Suprapubic skin (tissue), 4 donors: ENCODE measurements around the gene HECTD2. TPM values are rescaled to one million over a fixed set of nuclear protein-coding genes. Genes with fewer than 3 reads are reported as not detected.
"Not testable (repeated sequence)": the region's sequence is repeated elsewhere in the genome, so short reads cannot be mapped to it uniquely, and the experiment has no call there.

ENCODE experiments used
- DNase-seq, 2 donors: peaks; one replicate each; pipeline ENCODE4 v3.0.0-alpha.2; 2019; ENCODE audit warnings: low spot score in 2 of 2
- H3K27ac ChIP-seq: fragments of 200-600 bp; sonication (generic); one replicate; pipeline ENCODE4 v1.5.1; 2019
- H3K27me3 ChIP-seq: fragments of 200-600 bp; sonication (generic); one replicate; pipeline ENCODE4 v1.5.1; 2019
- H3K36me3 ChIP-seq: fragments of 200-600 bp; sonication (generic); one replicate; pipeline ENCODE4 v1.5.1; 2019
- H3K4me1 ChIP-seq: fragments of 200-600 bp; sonication (generic); one replicate; pipeline ENCODE4 v1.5.1; 2019
- H3K4me3 ChIP-seq: fragments of 200-600 bp; sonication (generic); one replicate; pipeline ENCODE4 v1.5.1; 2019; ENCODE audit warnings: mild to moderate bottlenecking
- H3K9me3 ChIP-seq: fragments of 200-600 bp; sonication (generic); one replicate; pipeline ENCODE4 v1.5.1; 2019
- EP300 ChIP-seq: sonication (generic); formaldehyde crosslinking; IDR thresholded peaks from one replicate; pipeline ENCODE4 v1.6.1; 2017; ENCODE audit warnings: antibody characterized with exemption
- POLR2A ChIP-seq, 2 donors: fragments of 450-650 bp; IDR thresholded peaks; one replicate each; pipeline ENCODE4 v1.6.1; 2017; ENCODE audit warnings: antibody characterized with exemption in 2 of 2, mild to moderate bottlenecking in 2 of 2, moderate library complexity in 2 of 2
- POLR2AphosphoS5 ChIP-seq, 3 donors: sonication (generic); formaldehyde crosslinking; IDR thresholded peaks; one replicate each; pipeline ENCODE4 v1.6.1; 2017; ENCODE audit warnings: antibody characterized with exemption in 3 of 3
- WGBS: methylation state at CpG from one replicate; pipeline ENCODE4 v1.1.5; 2018; 5-methylcytosine and 5-hydroxymethylcytosine counted together
- total RNA-seq, 4 donors: library from RNA; depleted of rRNA; stranded (reverse); fragments of >200 nt; gene quantifications; one replicate each; pipeline ENCODE4 v1.1.0, GENCODE V29; 2016
- TF ChIP-seq, protein P1 (sequence below), 2 donors: fragments of 200-600 bp in 1 of 2; fragments of 450-650 bp in 1 of 2; sonication (generic) in 1 of 2; IDR thresholded peaks; one replicate each; pipeline ENCODE4 v1.5.1; 2016 to 2019; ENCODE audit warnings: antibody characterized with exemption in 2 of 2, mild to moderate bottlenecking in 1 of 2, moderate library complexity in 1 of 2

HECTD2 gene
- total RNA-seq, 4 donors from 2014 or later = 3.4 to 10.5 (median 8.6) TPM

DNA sequence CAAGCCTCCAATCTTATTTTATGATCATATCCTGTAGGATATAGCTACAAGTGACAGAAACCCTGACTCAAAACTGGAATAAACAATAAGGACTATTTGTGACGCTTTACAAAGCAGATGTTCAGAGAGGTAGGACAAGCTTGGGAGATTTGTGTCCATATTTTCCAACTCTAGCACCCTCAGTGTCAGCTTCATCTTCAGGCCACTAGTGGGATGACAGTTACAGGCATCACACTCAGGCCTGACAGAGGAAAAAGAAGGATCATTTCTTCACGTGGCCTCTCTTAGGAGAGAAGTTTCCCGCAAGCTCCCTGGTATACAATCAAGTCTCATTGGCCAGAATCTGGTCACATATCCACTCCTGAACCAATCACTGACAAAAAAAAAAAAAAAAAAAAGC, 148.3 kb downstream of the HECTD2 start:
- H3K4me1 ChIP-seq = peaks cover 26% of the 10 kb centered on the region
- 91% methylated on average over 3 of the region's 3 CpGs for WGBS
- H3K27ac ChIP-seq = no peak overlapping the region

DNA sequence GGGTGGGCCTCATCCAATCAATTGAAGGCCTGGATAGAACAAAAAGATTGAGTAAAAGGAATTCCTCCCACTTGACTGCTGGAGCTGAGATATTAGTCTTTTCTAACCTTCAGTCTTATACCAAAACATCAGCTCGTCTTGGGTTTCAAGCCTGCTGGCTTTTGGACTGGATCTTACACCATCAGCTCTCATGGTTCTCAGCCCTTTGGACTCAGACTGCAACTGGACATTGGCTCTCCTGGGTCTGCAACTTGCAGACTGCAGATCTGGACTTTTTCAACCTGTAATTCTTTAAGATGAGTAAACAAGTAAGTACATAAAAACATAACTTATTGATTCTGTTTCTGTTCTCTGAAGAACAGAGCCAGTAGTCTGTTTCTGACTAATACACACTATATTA, 149.0 kb downstream of the HECTD2 start:
- TF ChIP-seq, protein P1, sequence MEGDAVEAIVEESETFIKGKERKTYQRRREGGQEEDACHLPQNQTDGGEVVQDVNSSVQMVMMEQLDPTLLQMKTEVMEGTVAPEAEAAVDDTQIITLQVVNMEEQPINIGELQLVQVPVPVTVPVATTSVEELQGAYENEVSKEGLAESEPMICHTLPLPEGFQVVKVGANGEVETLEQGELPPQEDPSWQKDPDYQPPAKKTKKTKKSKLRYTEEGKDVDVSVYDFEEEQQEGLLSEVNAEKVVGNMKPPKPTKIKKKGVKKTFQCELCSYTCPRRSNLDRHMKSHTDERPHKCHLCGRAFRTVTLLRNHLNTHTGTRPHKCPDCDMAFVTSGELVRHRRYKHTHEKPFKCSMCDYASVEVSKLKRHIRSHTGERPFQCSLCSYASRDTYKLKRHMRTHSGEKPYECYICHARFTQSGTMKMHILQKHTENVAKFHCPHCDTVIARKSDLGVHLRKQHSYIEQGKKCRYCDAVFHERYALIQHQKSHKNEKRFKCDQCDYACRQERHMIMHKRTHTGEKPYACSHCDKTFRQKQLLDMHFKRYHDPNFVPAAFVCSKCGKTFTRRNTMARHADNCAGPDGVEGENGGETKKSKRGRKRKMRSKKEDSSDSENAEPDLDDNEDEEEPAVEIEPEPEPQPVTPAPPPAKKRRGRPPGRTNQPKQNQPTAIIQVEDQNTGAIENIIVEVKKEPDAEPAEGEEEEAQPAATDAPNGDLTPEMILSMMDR (IDR thresholded peaks at IDR 0.05) = no peak
- no peak for TF ChIP-seq POLR2AphosphoS5 (IDR thresholded peaks at IDR 0.05)
- TF ChIP-seq EP300 = no peak
- no peak for TF ChIP-seq POLR2A (IDR thresholded peaks at IDR 0.05)
- H3K4me1 ChIP-seq = peaks cover 26% of the 10 kb centered on the region

More for the DNA sequence above, 148.3 kb downstream of the HECTD2 start:
- no peaks in the 10 kb centered on the region for H3K36me3 ChIP-seq
- no peak for TF ChIP-seq POLR2A (IDR thresholded peaks at IDR 0.05)
- TF ChIP-seq, protein P1 (IDR thresholded peaks at IDR 0.05) = no peak
- no peak for TF ChIP-seq POLR2AphosphoS5 (IDR thresholded peaks at IDR 0.05)
- no peak for TF ChIP-seq EP300
- no peaks in the 10 kb centered on the region for H3K27me3 ChIP-seq
- no peak overlapping the region for H3K4me3 ChIP-seq
- H3K9me3 ChIP-seq = no peaks in the 10 kb centered on the region
- DNase-seq = no peak

DNA sequence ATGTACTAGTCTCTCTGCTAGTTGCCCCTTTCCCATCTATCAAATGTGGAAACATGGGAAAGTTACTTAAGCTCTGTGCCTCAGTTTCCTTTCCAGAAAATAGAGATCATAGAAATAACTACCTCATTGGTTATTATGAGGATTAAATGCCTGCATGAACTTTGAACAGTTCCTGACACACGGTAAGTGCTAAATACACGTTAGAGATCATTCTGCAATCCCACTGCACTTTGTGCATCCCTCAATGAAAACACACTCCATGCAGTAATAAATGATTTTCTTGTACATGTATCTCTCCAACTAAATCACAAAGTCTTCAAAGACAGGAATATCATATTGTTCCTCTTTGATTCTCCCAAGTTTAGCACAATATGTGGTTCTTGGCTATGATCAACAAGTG, 149.6 kb downstream of the HECTD2 start:
- H3K27ac ChIP-seq = no peak overlapping the region
- no peak for DNase-seq
- peaks cover 21% of the 10 kb centered on the region for H3K4me1 ChIP-seq
- no peaks in the 10 kb centered on the region for H3K36me3 ChIP-seq
- TF ChIP-seq EP300 = no peak
- TF ChIP-seq POLR2AphosphoS5 (IDR thresholded peaks at IDR 0.05) = no peak
- TF ChIP-seq POLR2A (IDR thresholded peaks at IDR 0.05) = no peak
- TF ChIP-seq, protein P1 (IDR thresholded peaks at IDR 0.05) = no peak
- H3K4me3 ChIP-seq = no peak overlapping the region
- H3K27me3 ChIP-seq = no peaks in the 10 kb centered on the region
- 91% methylated on average over 2 of the region's 2 CpGs for WGBS
- H3K9me3 ChIP-seq = no peaks in the 10 kb centered on the region

More for the DNA sequence above, 149.0 kb downstream of the HECTD2 start:
- H3K9me3 ChIP-seq = no peaks in the 10 kb centered on the region
- H3K27me3 ChIP-seq = no peaks in the 10 kb centered on the region
- DNase-seq = no peak
- H3K27ac ChIP-seq = no peak overlapping the region
- no peaks in the 10 kb centered on the region for H3K36me3 ChIP-seq
- H3K4me3 ChIP-seq = no peak overlapping the region
- WGBS = 84% methylated on average over 1 of the region's 1 CpG

DNA sequence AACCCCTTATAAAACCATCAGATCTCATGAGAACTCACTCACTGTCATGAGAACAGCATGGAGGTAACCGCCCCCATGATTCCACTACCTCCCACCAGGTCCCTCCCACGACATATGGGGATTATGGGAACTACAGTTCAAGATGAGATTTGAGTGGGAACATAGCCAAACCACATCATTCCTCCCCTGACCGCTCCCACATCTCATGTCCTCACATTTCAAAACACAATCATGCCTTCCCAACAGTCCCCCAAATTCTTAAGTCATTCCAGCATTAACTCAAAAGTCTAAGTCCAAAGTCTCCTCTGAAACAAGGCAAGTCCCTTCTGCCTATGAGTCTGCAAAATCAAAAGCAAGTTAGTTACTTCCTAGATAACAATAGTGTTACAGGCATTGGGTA, 150.7 kb downstream of the HECTD2 start:
- 70% methylated on average over 3 of the region's 3 CpGs for WGBS

DNA sequence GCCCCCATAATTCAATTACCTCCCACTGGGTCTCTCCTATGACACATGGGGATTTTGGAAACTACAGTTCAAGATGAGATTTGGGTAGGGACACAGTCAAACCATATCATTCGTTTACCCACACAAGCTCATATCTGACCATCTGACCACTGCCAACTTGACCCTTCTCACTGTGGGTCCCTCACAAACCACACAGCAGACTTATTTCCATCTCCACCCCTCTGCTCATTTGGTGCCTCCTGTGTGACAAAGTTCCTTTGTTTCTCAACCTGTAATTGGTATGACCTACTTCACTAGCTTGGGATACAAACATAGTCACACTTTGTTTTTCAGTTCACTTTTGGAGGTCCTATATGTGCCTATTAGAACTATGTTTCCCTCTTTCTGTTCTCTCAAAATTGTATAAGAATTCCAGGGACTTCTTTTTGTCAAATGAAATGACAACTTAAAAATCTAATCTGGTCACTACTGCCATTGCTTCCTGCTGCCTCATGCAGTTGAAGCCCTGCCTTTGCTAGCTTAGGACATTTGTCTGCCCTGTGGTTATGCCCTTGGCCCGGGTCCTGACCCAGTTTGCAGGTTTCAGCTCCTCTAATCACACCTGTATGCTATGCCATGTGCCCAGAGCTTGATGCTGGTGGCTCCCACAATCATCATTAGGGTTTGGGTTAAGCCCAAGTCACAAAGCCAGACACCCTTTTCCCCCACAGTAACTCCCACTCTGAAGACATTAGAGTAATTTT, 152.9 kb downstream of the HECTD2 start:
- Histone ChIP-seq H3K27ac (no peak overlapping the region), H3K4me3 (no peak overlapping the region)
- TF ChIP-seq POLR2A (IDR thresholded peaks at IDR 0.05) = no peak
- TF ChIP-seq EP300 = no peak
- no peak for TF ChIP-seq POLR2AphosphoS5 (IDR thresholded peaks at IDR 0.05)
- TF ChIP-seq, protein P1 (IDR thresholded peaks at IDR 0.05) = no peak

More for the DNA sequence above, 150.7 kb downstream of the HECTD2 start:
- not testable (repeated sequence) for H3K4me1 ChIP-seq, H3K9me3 ChIP-seq, H3K4me3 ChIP-seq, H3K27ac ChIP-seq, H3K36me3 ChIP-seq, H3K27me3 ChIP-seq, DNase-seq

More for the DNA sequence above, 152.9 kb downstream of the HECTD2 start:
- WGBS = 80% methylated on average over 2 of the region's 2 CpGs
- Histone ChIP-seq H3K9me3 (no peaks in the 10 kb centered on the region), H3K4me1 (no peaks in the 10 kb centered on the region), H3K36me3 (no peaks in the 10 kb centered on the region), H3K27me3 (no peaks in the 10 kb centered on the region)
- DNase-seq = no peak
